ENCODE data around the gene FRMD3. TPM values are rescaled to one million over a fixed set of nuclear protein-coding genes. Genes with fewer than 3 reads are reported as not detected.

FRMD3 gene
- total RNA-seq, 1 experiment from 2014 or later = 0.55 TPM

DNA sequence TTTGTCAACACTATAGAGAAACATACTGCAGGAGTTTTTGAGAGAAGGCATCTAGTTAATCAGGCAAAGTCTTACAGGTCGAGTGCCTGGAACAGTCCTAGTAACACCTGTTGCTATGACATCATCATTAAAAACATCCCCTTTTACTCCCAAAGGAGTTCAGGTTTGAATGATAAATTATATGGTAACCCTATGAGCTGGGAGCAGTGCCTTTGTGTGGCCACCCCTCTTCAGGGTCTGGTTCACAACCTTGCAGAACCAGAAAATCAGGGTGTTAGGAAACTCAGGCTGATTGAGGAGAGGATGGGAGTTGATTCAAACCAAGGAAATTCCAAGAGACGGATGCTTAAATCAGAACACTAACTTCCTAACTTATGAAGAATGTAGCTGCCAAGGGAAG is 296.1 kb downstream of the FRMD3 start:
- H3K36me3 Mint-ChIP-seq (ENCODE audit: insufficient read depth in 1 of 3, low read depth in 3 of 3) = peaks cover 0 to 4% (median 0%) of the 10 kb centered on the region in 3 experiments; a peak in 3 of 7 replicates

More for the DNA sequence above, 296.1 kb downstream of the FRMD3 start:
- Histone ChIP-seq H2BK15ac (ENCODE audit: low read depth, low read length) (no peak overlapping the region), H4K20me1 (ENCODE audit: control insufficient read depth, insufficient read depth, insufficient read length) (no peaks in the 10 kb centered on the region), H2BK5ac (ENCODE audit: insufficient read length, low read length) (no peak overlapping the region), H2AFZ (ENCODE audit: low read length) (no peak overlapping the region), H2AK5ac (ENCODE audit: insufficient read length, low read length) (no peak overlapping the region), H3K4me1 (ENCODE audit: insufficient read depth, low read length) (no peaks in the 10 kb centered on the region), H2BK12ac (ENCODE audit: insufficient read length, low read depth, low read length) (no peak overlapping the region), H3K27me3 (ENCODE audit: insufficient read depth, low read length) (no peaks in the 10 kb centered on the region), H3K18ac (ENCODE audit: insufficient read length, low read depth, low read length) (no peak overlapping the region), H3K23ac (ENCODE audit: insufficient read length, low read depth, low read length) (no peak overlapping the region), H3K4me2 (ENCODE audit: insufficient read depth, insufficient read length, low read length) (no peak overlapping the region), H3T11ph (ENCODE audit: low read length) (no peak overlapping the region), H3K27ac (ENCODE audit: insufficient read length, low read depth, low read length) (no peak overlapping the region), H3K9ac (ENCODE audit: extremely low read depth, insufficient read length, low read length) (no peak overlapping the region), H3K9me3 (ENCODE audit: control insufficient read depth, low read depth, low read length) (no peaks in the 10 kb centered on the region), H3K79me2 (ENCODE audit: insufficient read depth, low read length) (no peaks in the 10 kb centered on the region), H3K23me2 (ENCODE audit: insufficient read length, low read depth, low read length, poor library complexity, severe bottlenecking) (no peaks in the 10 kb centered on the region), H3K14ac (ENCODE audit: insufficient read depth, low read length) (no peak overlapping the region), H4K91ac (ENCODE audit: insufficient read length, low read depth, low read length) (no peak overlapping the region), H3K79me1 (ENCODE audit: insufficient read depth, low read depth, low read length, poor library complexity, severe bottlenecking) (no peaks in the 10 kb centered on the region), H4K8ac (replicated peaks; ENCODE audit: insufficient read length, low read depth, low read length) (no peak overlapping the region), H3K4ac (ENCODE audit: low read depth, low read length) (no peak overlapping the region), H2BK120ac (ENCODE audit: low read depth, low read length, poor library complexity, severe bottlenecking) (no peak overlapping the region), H2BK20ac (ENCODE audit: low read depth, low read length, poor library complexity, severe bottlenecking) (no peak overlapping the region), H3K56ac (ENCODE audit: insufficient read length, low read depth, low read length) (no peak overlapping the region), H4K5ac (ENCODE audit: insufficient read length, low read depth, low read length) (no peak overlapping the region)
- WGBS (ENCODE audit: extremely low coverage, insufficient read length, low lambda C conversion rate) = no CpG with 5 or more reads among the region's 2 CpGs
- no peak for TF ChIP-seq CTCF (conservative IDR thresholded peaks at IDR 0.05)
- no peak overlapping the region for H3K4me3 Mint-ChIP-seq
- peak overlapping the region in 1 of 3 experiments; percentile 84; a peak in 1 of 7 replicates for H3K27ac Mint-ChIP-seq
- DNase-seq = no peak
- peaks cover 10 to 16% of the 10 kb centered on the region in 2 experiments for H3K4me1 Mint-ChIP-seq
- no peaks in the 10 kb centered on the region for H3K9me3 Mint-ChIP-seq
- no peaks in the 10 kb centered on the region for H3K27me3 Mint-ChIP-seq (ENCODE audit: low read depth)

All from H9 (cell line).